ENCODE data around the gene CBX8.

DNA sequence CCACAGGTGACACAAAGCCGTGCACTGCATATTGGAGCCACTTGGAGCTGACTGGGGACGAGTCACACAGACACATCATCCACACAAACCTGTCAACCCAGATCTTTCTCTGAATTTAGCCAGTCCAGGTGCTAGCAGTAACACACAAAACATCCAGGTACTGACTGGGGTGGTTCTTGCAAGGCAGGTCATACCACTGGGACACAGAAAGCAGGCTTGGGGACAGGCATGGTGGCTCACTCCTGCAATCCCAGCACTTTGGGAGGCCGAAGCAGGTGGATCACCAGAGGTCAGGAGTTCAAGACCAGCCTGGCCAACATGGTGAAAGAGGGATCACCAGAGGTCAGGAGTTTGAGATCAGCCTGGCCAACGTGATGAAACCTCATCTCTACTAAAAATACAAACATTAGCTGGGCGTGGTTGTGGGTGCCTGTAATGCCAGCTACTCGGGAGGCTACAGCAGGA, 51.2 kb downstream of the CBX8 start:
- TF ChIP-seq EZH2phosphoT487 (conservative IDR thresholded peaks at IDR 0.05; ENCODE audit: low read length), result no peak
- TF ChIP-seq, protein P1, sequence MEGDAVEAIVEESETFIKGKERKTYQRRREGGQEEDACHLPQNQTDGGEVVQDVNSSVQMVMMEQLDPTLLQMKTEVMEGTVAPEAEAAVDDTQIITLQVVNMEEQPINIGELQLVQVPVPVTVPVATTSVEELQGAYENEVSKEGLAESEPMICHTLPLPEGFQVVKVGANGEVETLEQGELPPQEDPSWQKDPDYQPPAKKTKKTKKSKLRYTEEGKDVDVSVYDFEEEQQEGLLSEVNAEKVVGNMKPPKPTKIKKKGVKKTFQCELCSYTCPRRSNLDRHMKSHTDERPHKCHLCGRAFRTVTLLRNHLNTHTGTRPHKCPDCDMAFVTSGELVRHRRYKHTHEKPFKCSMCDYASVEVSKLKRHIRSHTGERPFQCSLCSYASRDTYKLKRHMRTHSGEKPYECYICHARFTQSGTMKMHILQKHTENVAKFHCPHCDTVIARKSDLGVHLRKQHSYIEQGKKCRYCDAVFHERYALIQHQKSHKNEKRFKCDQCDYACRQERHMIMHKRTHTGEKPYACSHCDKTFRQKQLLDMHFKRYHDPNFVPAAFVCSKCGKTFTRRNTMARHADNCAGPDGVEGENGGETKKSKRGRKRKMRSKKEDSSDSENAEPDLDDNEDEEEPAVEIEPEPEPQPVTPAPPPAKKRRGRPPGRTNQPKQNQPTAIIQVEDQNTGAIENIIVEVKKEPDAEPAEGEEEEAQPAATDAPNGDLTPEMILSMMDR (IDR thresholded peaks at IDR 0.05; ENCODE audit: insufficient read depth, low read length, poor library complexity, severe bottlenecking), result no peak
